Stomach (tissue), 4 donors: ENCODE data around the gene CLDN7.

ENCODE experiments used
- EP300 ChIP-seq: sonication (generic); formaldehyde crosslinking; IDR thresholded peaks from one replicate; pipeline ENCODE4 v1.6.1; 2017; ENCODE audit warnings: antibody characterized with exemption
- POLR2A ChIP-seq, 4 donors: fragments of 450-650 bp; IDR thresholded peaks; one replicate each; pipeline ENCODE4 v1.6.1; 2016; ENCODE audit warnings: antibody characterized with exemption in 4 of 4, control low read depth in 2 of 4, mild to moderate bottlenecking in 1 of 4, moderate library complexity in 1 of 4
- POLR2AphosphoS5 ChIP-seq, 3 donors: sonication (generic); formaldehyde crosslinking; IDR thresholded peaks; one replicate each; pipeline ENCODE4 v1.6.1; 2016; ENCODE audit warnings: antibody characterized with exemption in 3 of 3
- TF ChIP-seq, protein P1 (sequence below), 7 experiments: fragments of 450-650 bp in 4 of 7; fragments of 200-600 bp in 3 of 7; sonication (generic) in 3 of 7; IDR thresholded peaks; one replicate each; pipeline ENCODE4 v1.5.1; 2016 to 2019; ENCODE audit warnings: antibody characterized with exemption in 7 of 7, control low read depth in 2 of 7, mild to moderate bottlenecking in 1 of 7

- TF ChIP-seq, protein P1, sequence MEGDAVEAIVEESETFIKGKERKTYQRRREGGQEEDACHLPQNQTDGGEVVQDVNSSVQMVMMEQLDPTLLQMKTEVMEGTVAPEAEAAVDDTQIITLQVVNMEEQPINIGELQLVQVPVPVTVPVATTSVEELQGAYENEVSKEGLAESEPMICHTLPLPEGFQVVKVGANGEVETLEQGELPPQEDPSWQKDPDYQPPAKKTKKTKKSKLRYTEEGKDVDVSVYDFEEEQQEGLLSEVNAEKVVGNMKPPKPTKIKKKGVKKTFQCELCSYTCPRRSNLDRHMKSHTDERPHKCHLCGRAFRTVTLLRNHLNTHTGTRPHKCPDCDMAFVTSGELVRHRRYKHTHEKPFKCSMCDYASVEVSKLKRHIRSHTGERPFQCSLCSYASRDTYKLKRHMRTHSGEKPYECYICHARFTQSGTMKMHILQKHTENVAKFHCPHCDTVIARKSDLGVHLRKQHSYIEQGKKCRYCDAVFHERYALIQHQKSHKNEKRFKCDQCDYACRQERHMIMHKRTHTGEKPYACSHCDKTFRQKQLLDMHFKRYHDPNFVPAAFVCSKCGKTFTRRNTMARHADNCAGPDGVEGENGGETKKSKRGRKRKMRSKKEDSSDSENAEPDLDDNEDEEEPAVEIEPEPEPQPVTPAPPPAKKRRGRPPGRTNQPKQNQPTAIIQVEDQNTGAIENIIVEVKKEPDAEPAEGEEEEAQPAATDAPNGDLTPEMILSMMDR (IDR thresholded peaks at IDR 0.05), result no peak
- TF ChIP-seq POLR2A (IDR thresholded peaks at IDR 0.05), result no peak
- TF ChIP-seq POLR2AphosphoS5 (IDR thresholded peaks at IDR 0.05), result no peak
- no peak for TF ChIP-seq EP300
Measured at GRCh38 chr17:7262935-7263800, 890 bp upstream of the CLDN7 start.
